ENCODE data around the gene RILPL2.

DNA sequence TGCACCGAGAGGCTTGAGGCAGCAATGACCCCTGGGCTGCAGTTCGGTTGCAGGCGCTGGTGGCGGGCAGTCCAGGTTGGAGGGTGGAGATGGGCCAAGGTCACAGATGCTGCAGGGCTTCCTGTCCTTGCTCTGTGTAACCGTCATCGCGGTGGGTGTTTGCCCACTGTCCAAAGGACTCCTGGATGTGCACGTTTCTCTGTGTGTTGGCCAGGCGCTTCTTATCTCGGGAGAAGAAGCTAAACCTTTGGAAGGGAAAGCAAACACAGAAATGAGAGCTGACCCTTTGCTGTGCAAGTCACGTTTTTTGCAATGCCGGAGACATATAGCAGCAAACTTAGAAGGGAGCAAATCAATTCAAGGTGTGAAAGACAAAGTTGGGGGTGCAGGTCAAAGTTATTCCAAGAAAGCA, 36.0 kb upstream of the RILPL2 start:
- TF ChIP-seq, protein P1, sequence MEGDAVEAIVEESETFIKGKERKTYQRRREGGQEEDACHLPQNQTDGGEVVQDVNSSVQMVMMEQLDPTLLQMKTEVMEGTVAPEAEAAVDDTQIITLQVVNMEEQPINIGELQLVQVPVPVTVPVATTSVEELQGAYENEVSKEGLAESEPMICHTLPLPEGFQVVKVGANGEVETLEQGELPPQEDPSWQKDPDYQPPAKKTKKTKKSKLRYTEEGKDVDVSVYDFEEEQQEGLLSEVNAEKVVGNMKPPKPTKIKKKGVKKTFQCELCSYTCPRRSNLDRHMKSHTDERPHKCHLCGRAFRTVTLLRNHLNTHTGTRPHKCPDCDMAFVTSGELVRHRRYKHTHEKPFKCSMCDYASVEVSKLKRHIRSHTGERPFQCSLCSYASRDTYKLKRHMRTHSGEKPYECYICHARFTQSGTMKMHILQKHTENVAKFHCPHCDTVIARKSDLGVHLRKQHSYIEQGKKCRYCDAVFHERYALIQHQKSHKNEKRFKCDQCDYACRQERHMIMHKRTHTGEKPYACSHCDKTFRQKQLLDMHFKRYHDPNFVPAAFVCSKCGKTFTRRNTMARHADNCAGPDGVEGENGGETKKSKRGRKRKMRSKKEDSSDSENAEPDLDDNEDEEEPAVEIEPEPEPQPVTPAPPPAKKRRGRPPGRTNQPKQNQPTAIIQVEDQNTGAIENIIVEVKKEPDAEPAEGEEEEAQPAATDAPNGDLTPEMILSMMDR (conservative IDR thresholded peaks at IDR 0.05), result no peak
- no peak for TF ChIP-seq EZH2 (IDR thresholded peaks at IDR 0.05; ENCODE audit: low read depth)
